ENCODE measurements around the gene SEC22C. TPM values are rescaled to one million over a fixed set of nuclear protein-coding genes. Genes with fewer than 3 reads are reported as not detected.

Gene SEC22C
- polyA plus RNA-seq, 3 donors: 15.3 to 28.4 (median 27.4) TPM

- Histone ChIP-seq H3K9me3 (replicated peaks in 1 of 2; ENCODE audit: control insufficient read depth in 1 of 2, insufficient read depth in 1 of 2, low read length in 2 of 2) (peaks cover 11 to 19% of the 10 kb centered on the region in 2 donors), H3K9ac (ENCODE audit: insufficient read depth, low read length, poor library complexity, severe bottlenecking) (no peak overlapping the region), H3K27ac (ENCODE audit: low read depth in 1 of 2, low read length in 2 of 2) (no peak overlapping the region), H4K20me1 (ENCODE audit: insufficient read depth, low read length) (no peaks in the 10 kb centered on the region), H3K36me3 (replicated peaks in 1 of 2; ENCODE audit: control insufficient read depth in 1 of 2, insufficient read depth in 2 of 2, low read length in 2 of 2) (peaks cover 13 to 33% of the 10 kb centered on the region in 2 donors), H3K79me2 (ENCODE audit: insufficient read depth, low read length) (peaks cover 57% of the 10 kb centered on the region), H3K27me3 (ENCODE audit: control insufficient read depth in 2 of 2, insufficient read depth in 2 of 2, low read length in 2 of 2) (no peaks in the 10 kb centered on the region), H3K4me3 (replicated peaks in 1 of 3; ENCODE audit: low read depth in 2 of 3, low read length in 3 of 3) (no peak overlapping the region), H2AFZ (ENCODE audit: insufficient read depth, low read depth, low read length, poor library complexity, severe bottlenecking) (no peak overlapping the region), H3K4me1 (ENCODE audit: control insufficient read depth in 1 of 2, insufficient read depth in 2 of 2, low read length in 2 of 2) (peaks cover 15 to 23% of the 10 kb centered on the region in 2 donors), H3K4me2 (replicated peaks; ENCODE audit: extremely low read depth, low read length, poor library complexity, severe bottlenecking) (no peak overlapping the region)
- peaks cover 13 to 24% (median 19%) of the 10 kb centered on the region in 7 donors for H3K9me3 Mint-ChIP-seq
- DNase-seq: no peak
- H3K36me3 Mint-ChIP-seq: peaks cover 34 to 46% of the 10 kb centered on the region in 2 donors
- no peak overlapping the region for H3K4me3 Mint-ChIP-seq
- intact Hi-C loops (cut with micrococcal nuclease): no loop called here
- no CpG with 5 or more reads among the region's 4 CpGs for WGBS (ENCODE audit: insufficient coverage)
- peaks cover 27% of the 10 kb centered on the region for H3K4me1 Mint-ChIP-seq
- H3K27me3 Mint-ChIP-seq (ENCODE audit: low read depth in 3 of 3): peaks cover 0 to 3% (median 0%) of the 10 kb centered on the region in 3 donors
- no peak overlapping the region for H3K27ac Mint-ChIP-seq
- no peak for TF ChIP-seq CTCF (IDR thresholded peaks at IDR 0.05)
Observed at GRCh38 chr3:42578054-42578453, 3.7 kb downstream of the SEC22C start.

- H3K79me2 ChIP-seq (ENCODE audit: insufficient read depth, low read length): peaks cover 52% of the 10 kb centered on the region
- H3K36me3 Mint-ChIP-seq: peaks cover 38 to 55% of the 10 kb centered on the region in 2 donors
Observed at GRCh38 chr3:42575137-42575741, 6.5 kb downstream of the SEC22C start.

More at GRCh38 chr3:42575137-42575741, 6.5 kb downstream of the SEC22C start:
- H3K27me3 ChIP-seq (ENCODE audit: control insufficient read depth in 2 of 2, insufficient read depth in 2 of 2, low read length in 2 of 2): no peaks in the 10 kb centered on the region
- H3K9me3 ChIP-seq (replicated peaks in 1 of 2; ENCODE audit: control insufficient read depth in 1 of 2, insufficient read depth in 1 of 2, low read length in 2 of 2): peaks cover 11 to 19% of the 10 kb centered on the region in 2 donors
- no peak overlapping the region for H3K4me2 ChIP-seq (replicated peaks; ENCODE audit: extremely low read depth, low read length, poor library complexity, severe bottlenecking)
- no peak overlapping the region for H3K9ac ChIP-seq (ENCODE audit: insufficient read depth, low read length, poor library complexity, severe bottlenecking)
- Mint-ChIP-seq H3K27ac (no peak overlapping the region), H3K27me3 (ENCODE audit: low read depth in 3 of 3) (no peaks in the 10 kb centered on the region), H3K4me1 (peaks cover 11% of the 10 kb centered on the region), H3K9me3 (peaks cover 13 to 24% (median 19%) of the 10 kb centered on the region in 7 donors), H3K4me3 (no peak overlapping the region)
- no peak overlapping the region for H2AFZ ChIP-seq (ENCODE audit: insufficient read depth, low read depth, low read length, poor library complexity, severe bottlenecking)
- H3K4me1 ChIP-seq (ENCODE audit: control insufficient read depth in 1 of 2, insufficient read depth in 2 of 2, low read length in 2 of 2): no peaks in the 10 kb centered on the region
- intact Hi-C loops (cut with micrococcal nuclease): no loop called here
- no peaks in the 10 kb centered on the region for H4K20me1 ChIP-seq (ENCODE audit: insufficient read depth, low read length)
- DNase-seq: no peak
- no peak overlapping the region for H3K4me3 ChIP-seq (replicated peaks in 1 of 3; ENCODE audit: low read depth in 2 of 3, low read length in 3 of 3)
- no peak overlapping the region for H3K27ac ChIP-seq (ENCODE audit: low read depth in 1 of 2, low read length in 2 of 2)
- TF ChIP-seq CTCF (IDR thresholded peaks at IDR 0.05): no peak
- H3K36me3 ChIP-seq (replicated peaks in 1 of 2; ENCODE audit: control insufficient read depth in 1 of 2, insufficient read depth in 2 of 2, low read length in 2 of 2): peaks cover 13 to 36% of the 10 kb centered on the region in 2 donors
